Epithelial cell of proximal tubule (primary cell): ENCODE measurements around the gene RGS3. TPM values are rescaled to one million over a fixed set of nuclear protein-coding genes. Genes with fewer than 3 reads are reported as not detected.

Experiments
- DNase-seq: peaks from one replicate; pipeline ENCODE4 v3.0.0-alpha.2; 2011; ENCODE audit warnings: low read depth
- H3K4me3 ChIP-seq: 2 replicates; pipeline ENCODE4 v1.5.1; 2011; ENCODE audit warnings: low read depth, mild to moderate bottlenecking, low read length
- total RNA-seq: library from RNA; depleted of rRNA; stranded (reverse); fragments of >200 nt; gene quantifications from 2 replicates; pipeline ENCODE4 v1.2.3, GENCODE V29; 2015
- TF ChIP-seq, protein P1 (sequence below): conservative IDR thresholded peaks from 2 replicates; pipeline ENCODE4 v1.5.1; 2012; ENCODE audit warnings: low read depth, mild to moderate bottlenecking, low read length

The RGS3 gene
- total RNA-seq, 1 donor from 2014 or later = 79.2 TPM

DNA sequence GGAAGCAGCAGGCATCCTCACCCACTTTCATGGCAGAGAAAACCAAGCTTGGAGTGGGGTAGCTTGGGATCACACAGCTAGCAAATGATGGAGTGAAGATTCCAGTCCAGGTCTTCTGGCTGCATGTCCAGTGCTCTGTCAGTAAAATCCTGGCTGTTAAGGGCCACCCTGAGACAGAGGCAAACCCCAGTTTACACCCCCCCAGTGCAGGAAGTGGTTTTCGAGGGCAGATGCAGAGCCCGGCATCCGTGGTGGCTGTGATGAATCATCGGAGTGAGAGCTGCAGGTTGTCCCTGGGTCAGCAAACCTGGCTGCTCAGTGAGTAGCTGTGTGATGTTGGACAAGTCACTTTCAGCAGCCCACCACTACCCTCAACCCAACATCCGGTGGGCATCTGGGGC lies 115.4 kb downstream of the RGS3 start:
- no peak overlapping the region for H3K4me3 ChIP-seq
- TF ChIP-seq, protein P1, sequence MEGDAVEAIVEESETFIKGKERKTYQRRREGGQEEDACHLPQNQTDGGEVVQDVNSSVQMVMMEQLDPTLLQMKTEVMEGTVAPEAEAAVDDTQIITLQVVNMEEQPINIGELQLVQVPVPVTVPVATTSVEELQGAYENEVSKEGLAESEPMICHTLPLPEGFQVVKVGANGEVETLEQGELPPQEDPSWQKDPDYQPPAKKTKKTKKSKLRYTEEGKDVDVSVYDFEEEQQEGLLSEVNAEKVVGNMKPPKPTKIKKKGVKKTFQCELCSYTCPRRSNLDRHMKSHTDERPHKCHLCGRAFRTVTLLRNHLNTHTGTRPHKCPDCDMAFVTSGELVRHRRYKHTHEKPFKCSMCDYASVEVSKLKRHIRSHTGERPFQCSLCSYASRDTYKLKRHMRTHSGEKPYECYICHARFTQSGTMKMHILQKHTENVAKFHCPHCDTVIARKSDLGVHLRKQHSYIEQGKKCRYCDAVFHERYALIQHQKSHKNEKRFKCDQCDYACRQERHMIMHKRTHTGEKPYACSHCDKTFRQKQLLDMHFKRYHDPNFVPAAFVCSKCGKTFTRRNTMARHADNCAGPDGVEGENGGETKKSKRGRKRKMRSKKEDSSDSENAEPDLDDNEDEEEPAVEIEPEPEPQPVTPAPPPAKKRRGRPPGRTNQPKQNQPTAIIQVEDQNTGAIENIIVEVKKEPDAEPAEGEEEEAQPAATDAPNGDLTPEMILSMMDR = no peak
- peak; percentile 84 for DNase-seq

DNA sequence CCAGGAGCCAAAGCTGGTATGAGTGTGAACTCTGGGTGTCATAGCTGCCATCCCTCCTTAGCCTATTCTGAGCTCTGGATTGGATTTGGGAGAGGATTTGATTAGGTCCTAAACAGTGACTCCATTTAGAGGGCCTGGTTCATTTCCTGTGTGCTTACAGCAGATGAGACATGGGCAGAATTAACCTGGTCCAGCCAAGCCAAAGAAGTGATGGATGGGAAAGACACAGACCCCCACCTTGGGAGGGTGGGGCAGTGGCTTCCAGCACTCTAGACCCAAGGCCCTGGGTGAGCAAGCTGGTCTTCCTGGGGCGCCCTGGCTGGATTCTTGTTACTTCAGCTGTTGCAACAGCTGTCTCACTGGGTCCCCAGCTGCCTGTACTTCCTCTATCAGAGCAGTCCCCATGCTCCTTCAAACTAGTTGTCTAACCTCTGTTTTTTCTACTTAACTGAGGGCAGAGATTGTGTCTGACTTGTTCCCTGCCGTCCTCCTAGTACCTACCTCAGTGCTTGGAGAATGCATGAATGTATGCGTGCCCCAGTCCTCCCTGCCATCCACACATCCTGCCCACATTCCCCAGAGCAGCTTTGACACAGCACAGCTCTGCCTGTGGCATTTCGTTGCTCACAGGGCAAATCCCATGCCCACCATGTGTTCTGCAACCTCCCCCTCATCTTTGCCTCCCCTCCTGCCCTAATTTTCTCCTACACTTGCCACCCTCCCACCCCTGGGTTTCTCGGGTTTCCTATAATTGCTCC lies 115.9 kb downstream of the RGS3 start:
- no peak for DNase-seq
- TF ChIP-seq, protein P1 = no peak
- no peak overlapping the region for H3K4me3 ChIP-seq

DNA sequence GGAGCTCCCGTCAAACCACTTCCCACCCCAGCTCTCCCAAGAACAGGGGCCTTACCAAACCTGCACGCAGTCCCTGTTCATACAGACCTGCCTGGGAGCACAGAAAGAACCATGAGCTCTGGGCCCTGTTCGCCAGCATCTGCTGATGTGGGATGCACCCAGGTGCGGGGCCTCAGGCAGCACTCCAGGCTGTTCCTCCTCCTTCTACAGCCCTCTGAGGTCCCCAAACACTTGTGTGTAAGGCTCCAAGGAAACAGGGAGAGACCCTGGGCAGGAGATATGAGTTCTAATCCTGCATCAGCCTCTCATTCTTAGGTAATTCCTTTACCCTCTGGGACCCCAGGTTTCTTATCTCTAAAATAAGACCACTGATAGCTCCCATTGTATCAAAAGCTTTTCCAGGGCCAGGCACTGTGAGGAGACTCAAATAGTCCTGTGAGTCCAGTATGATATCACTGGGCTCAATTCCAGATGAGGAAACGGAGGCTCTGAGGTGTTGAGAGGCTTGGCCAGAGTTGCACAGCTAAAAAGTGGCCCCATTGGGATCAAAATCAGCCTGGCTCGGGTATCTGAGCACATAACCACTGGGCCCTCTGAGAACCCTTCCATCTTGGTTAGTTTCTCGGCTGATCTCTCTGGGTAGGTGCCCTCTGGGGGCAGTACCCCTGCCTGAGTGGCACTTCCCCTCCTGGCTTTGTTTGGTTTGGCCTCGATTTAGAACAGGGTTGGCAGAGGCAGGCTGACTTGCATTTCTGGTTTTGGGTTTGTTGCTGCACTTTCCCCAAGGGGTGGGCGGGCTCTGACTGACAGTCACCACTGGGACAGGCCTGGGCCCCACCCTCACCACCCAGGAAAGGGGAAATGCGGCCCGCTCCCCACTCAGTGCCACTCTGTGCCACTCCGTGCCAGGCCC lies 116.8 kb downstream of the RGS3 start:
- no peak overlapping the region for H3K4me3 ChIP-seq
- DNase-seq = no peak
- TF ChIP-seq, protein P1 = no peak

DNA sequence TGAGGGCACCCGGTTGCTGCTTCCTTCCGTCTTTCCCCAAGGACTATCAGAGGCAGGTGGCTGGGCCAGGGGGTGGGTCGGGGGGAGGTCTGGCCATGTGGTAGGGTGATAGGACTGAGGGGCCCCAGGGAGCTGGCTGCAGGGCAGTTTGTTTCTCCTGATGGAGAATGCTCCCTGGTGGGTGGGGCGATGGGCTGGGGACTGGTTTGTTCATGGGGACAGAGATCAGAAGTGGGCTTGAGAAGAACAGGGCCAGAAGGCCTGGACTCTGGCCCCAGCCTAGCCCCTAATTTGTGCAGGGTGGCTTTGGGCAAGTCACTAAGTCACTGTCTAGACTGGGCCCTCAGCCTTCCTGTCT lies 117.4 kb downstream of the RGS3 start:
- DNase-seq = no peak
- H3K4me3 ChIP-seq = no peak overlapping the region
- TF ChIP-seq, protein P1 = no peak

DNA sequence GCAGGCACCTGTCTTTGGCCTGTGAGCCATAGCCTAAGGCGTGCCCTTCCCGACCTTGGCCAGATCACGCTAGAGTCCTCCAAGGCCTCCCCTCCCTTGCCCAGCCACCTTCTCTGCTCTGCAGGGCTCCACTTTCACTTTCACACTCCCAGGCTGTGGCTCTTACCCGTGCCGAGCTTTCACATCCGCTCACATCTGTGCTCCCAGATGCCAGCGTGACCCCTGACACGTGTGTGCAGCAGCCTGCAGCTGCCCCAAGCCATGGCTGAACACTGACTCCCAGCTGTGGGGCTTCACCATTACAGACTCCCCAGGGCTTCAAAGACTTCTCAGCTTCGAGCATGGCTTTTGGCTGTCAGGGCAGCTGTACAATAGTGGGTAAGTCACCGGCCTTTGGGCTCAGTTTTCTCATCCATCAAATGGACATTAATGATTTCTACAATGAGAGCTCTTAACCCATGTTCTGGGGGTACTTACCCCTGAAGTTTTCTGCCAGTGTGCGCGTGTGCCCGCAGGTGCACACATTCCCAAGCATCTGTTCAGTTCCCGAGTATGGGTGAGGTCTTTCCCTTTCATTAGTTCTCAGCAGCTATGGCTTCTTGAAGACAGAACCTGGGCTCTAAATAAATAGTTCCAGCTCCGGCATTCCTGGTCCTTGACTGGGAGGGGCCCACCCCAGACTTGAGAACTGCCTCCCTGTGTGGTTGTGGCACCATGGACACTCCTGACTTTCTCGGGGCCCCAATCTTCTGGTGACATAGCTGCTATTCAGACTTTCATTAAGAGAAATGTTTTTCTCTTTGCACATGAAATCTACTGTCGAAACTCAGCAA lies 118.6 kb downstream of the RGS3 start:
- peak overlapping the region; percentile 9 for H3K4me3 ChIP-seq
- DNase-seq = no peak
- TF ChIP-seq, protein P1 = peak; percentile 49

DNA sequence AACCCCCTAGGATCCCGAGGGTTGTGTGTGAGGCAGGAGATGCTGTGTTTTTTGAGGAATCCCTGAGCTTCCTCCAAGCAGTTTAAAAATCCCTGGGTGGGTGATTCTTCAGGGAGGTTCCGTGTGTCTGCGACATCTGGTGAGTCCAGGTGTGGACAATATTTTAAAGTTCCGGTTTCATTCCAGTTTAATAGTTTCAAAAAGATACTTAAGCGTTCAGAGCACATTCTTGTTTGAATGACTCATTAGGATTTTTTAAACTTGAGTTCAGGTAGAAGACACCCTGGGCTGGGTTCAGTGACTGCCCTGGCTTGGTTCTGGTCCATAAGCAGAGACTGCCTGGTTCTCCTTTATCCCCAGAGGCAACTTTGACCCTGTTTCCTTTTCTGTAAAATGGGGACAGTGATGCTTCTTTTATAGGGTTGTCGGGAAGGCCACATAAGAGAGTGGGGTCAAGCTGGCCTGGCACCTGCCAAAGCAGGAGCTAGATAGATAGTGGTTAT lies 119.2 kb downstream of the RGS3 start:
- TF ChIP-seq, protein P1 = no peak
- no peak overlapping the region for H3K4me3 ChIP-seq
- DNase-seq = no peak
